Measurements from ENCODE around the gene PDE1C.

Gene PDE1C

DNA sequence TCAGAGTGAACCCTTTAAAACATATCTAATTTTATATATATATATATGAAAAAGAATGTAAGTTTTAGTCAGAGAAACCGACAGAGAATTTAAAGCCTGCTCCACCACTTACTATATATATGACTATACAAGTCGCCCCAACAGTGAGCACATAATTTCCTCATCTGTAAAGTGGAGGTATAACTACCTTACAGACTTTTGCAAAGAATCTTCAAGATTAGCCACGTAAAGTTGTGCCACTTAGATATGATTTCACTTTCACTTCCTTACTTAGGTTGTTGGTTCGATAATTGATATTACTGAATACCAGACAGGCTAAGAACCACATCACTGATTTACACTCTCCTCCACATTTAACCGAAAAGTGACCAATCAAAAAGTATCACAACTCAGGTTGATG lies 94.7 kb downstream of the PDE1C start:
- no peak for TF ChIP-seq ZFX (IDR thresholded peaks at IDR 0.05; ENCODE audit: borderline replicate concordance)
- TF ChIP-seq CTCF (IDR thresholded peaks at IDR 0.05): no peak

GRCh38 chr7:31974351-31974750 lies 95.9 kb downstream of the PDE1C start:
- TF ChIP-seq ZFX (IDR thresholded peaks at IDR 0.05; ENCODE audit: borderline replicate concordance) (no peak), CTCF (IDR thresholded peaks at IDR 0.05) (no peak)
- H3K27ac ChIP-seq: no peak overlapping the region

More for the DNA sequence above, 94.7 kb downstream of the PDE1C start:
- H3K27ac ChIP-seq: no peak overlapping the region

DNA sequence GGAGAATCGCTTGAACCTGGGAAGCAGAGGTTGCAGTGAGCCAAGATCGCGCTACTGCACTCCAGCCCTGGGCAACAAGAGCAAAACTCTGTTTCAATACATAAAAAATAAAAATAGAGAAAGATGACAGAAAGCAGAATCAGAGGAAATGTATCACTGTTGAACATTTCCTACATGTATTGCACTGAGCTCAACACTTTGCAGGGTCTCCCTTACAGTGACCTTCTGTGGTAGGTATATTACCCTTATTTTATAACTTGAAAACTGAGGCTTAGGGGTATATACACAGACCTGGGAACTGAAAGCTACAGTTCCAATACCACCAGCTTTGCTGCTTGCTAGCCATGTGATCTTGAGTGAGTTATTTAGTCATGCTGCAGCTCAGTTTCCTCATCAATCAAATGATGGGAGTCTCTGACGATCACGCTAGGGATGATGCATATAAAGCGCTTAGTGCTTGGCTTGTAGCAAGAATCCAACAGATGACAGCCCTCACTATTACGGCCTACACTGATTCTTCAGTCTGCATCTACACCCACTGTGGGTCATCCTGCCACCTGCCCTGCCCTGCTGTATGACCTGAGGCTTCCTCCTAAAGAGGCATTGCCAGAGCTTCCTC lies 99.0 kb downstream of the PDE1C start:
- H3K27ac ChIP-seq: no peak overlapping the region
- TF ChIP-seq ZFX (IDR thresholded peaks at IDR 0.05; ENCODE audit: borderline replicate concordance) (no peak), CTCF (IDR thresholded peaks at IDR 0.05) (no peak)

- H3K27ac ChIP-seq: no peak overlapping the region
- TF ChIP-seq ZFX (IDR thresholded peaks at IDR 0.05; ENCODE audit: borderline replicate concordance) (no peak), CTCF (IDR thresholded peaks at IDR 0.05) (no peak)
These were observed 99.7 kb downstream of the PDE1C start for GRCh38 chr7:31970501-31970900.

GRCh38 chr7:31963569-31964175 lies 106.5 kb downstream of the PDE1C start:
- no peak for TF ChIP-seq ZFX (IDR thresholded peaks at IDR 0.05; ENCODE audit: borderline replicate concordance)
- TF ChIP-seq CTCF (IDR thresholded peaks at IDR 0.05): no peak
- no peak overlapping the region for H3K27ac ChIP-seq

DNA sequence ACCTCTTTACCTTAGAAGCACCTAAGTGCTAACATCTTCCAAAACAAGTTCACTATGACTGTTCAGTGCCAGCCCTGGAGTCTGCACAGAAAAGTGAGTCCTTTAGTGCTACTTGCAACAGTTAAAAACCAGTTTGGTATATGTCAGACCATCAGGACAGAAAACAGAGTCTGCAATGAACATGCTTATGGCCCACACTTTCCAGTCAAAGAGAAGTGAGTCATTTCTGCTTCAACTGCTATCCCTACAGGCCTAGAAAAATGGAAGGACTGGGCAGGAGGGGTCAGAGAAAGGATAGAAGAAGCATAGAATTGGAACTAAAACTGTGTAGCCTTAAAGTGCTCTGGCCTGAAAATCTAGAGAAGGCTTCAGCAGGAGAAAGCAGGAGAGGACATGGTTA lies 108.0 kb downstream of the PDE1C start:
- TF ChIP-seq CTCF (IDR thresholded peaks at IDR 0.05) (no peak), ZFX (IDR thresholded peaks at IDR 0.05; ENCODE audit: borderline replicate concordance) (no peak)

GRCh38 chr7:31958226-31958625 lies 112.0 kb downstream of the PDE1C start:
- H3K27ac ChIP-seq: no peak overlapping the region
- no peak for TF ChIP-seq CTCF (IDR thresholded peaks at IDR 0.05)

More for the DNA sequence above, 108.0 kb downstream of the PDE1C start:
- H3K27ac ChIP-seq: no peak overlapping the region
